HCT116 (cell line): ENCODE data around the gene PON3. TPM values are rescaled to one million over a fixed set of nuclear protein-coding genes. Genes with fewer than 3 reads are reported as not detected.

ENCODE experiments used
- ATAC-seq: fragments of 200-7000 bp; cut with Tn5 transposase; 2 replicates; pipeline ENCODE4 v1.9.1; 2020; ENCODE audit warnings: mild to moderate bottlenecking, moderate library complexity
- BruUV-seq: library from RNA; stranded (reverse); fragments of 400-500 nt; replicated peaks from 2 replicates; lab custom pipeline; 2021; lab: Mats Ljungman, UMichigan
- CTCF ChIA-PET: fragments of 300-600 bp; sonication (Branson Sonifier 250); formaldehyde crosslinking; loops from one replicate; lab custom pipeline; 2021; ENCODE audit warnings: antibody characterized with exemption; lab: Charles Lee
- POLR2A ChIA-PET: fragments of 300-600, 350-600 bp; sonication (Branson Sonifier 250); formaldehyde crosslinking; loops from one replicate; lab custom pipeline; 2021; ENCODE audit warnings: antibody characterized with exemption; lab: Charles Lee
- RAD21 ChIA-PET, 2 experiments: fragments of 300-600 bp; sonication (Branson Sonifier 250); formaldehyde crosslinking; loops; one replicate each; lab custom pipeline; 2023; ENCODE audit warnings: low total read pairs in 2 of 2; ENCODE audit not compliant: uncharacterized antibody in 2 of 2, unreplicated experiment in 2 of 2, low non-redundant PET in 1 of 2; lab: Charles Lee
- DNase-seq: peaks from one replicate; pipeline ENCODE4 v3.0.0-alpha.2; 2010; ENCODE audit warnings: low read depth, low spot score
- H2AFZ ChIP-seq: fragments of 200-600 bp; shearing (Covaris generic), sonication (generic); 2 replicates; pipeline ENCODE4 v1.6.1; 2017; ENCODE audit warnings: low read depth, mixed run types, mixed read lengths, antibody characterized with exemption, low read length; ENCODE audit not compliant: poor library complexity, severe bottlenecking
- H3K27ac ChIP-seq: 2 replicates; pipeline ENCODE4 v1.5.1; 2012; ENCODE audit warnings: low read depth, low read length
- H3K27me3 ChIP-seq: fragments of 200-600 bp; sonication (generic); 2 replicates; pipeline ENCODE4 v1.6.1; 2016; ENCODE audit warnings: mixed run types, low read length, mixed read lengths; ENCODE audit not compliant: insufficient read depth
- H3K36me3 ChIP-seq, 2 experiments: fragments of 200-500 bp in 1 of 2; fragments of 200-600 bp in 1 of 2; sonication (Bioruptor generic) in 1 of 2; sonication (generic) in 1 of 2; 2 replicates each; pipeline versions ENCODE4 v1.5.1 to v1.6.1; 2014 to 2016; ENCODE audit warnings: low read length in 2 of 2, inconsistent platforms in 1 of 2, mixed read lengths in 1 of 2, mixed run types in 1 of 2; ENCODE audit not compliant: insufficient read depth in 2 of 2, control insufficient read depth in 1 of 2
- H3K4me1 ChIP-seq, 2 experiments: fragments of 200-600 bp in 1 of 2; sonication (generic) in 1 of 2; 2 replicates each; pipeline versions ENCODE4 v1.5.1 to v1.6.1; 2012 to 2017; ENCODE audit warnings: low read length in 2 of 2, inconsistent platforms in 1 of 2, mild to moderate bottlenecking in 1 of 2, mixed read lengths in 1 of 2, mixed run types in 1 of 2, moderate library complexity in 1 of 2; ENCODE audit not compliant: insufficient read depth in 2 of 2, control insufficient read depth in 1 of 2
- H3K4me2 ChIP-seq: fragments of 200-600 bp; sonication (generic); 2 replicates; pipeline ENCODE4 v1.6.1; 2017; ENCODE audit warnings: mixed run types, low read length, mixed read lengths
- H3K4me3 ChIP-seq, 2 experiments: fragments of 200-600 bp in 1 of 2; sonication (generic) in 1 of 2; replicated peaks in 1 of 2; 2 replicates each; pipeline ENCODE4 v1.5.1; 2011 to 2016; ENCODE audit warnings: low read length in 2 of 2, control low read depth in 1 of 2, low read depth in 1 of 2, mild to moderate bottlenecking in 1 of 2, mixed read lengths in 1 of 2, mixed run types in 1 of 2
- H3K79me2 ChIP-seq: fragments of 200-600 bp; sonication (generic); 2 replicates; pipeline ENCODE4 v1.6.1; 2017; ENCODE audit warnings: mild to moderate bottlenecking, mixed run types, low read length, moderate library complexity, mixed read lengths; ENCODE audit not compliant: insufficient read depth
- H3K9ac ChIP-seq: fragments of 200-600 bp; sonication (generic); 2 replicates; pipeline ENCODE4 v1.6.1; 2016; ENCODE audit warnings: low read length, mixed read lengths
- H3K9me2 ChIP-seq: fragments of 200-600 bp; sonication (generic), shearing (Covaris generic); 2 replicates; pipeline ENCODE4 v1.6.1; 2017; ENCODE audit warnings: mixed run types, mild to moderate bottlenecking, moderate library complexity; ENCODE audit not compliant: insufficient read depth
- H3K9me3 ChIP-seq, 2 experiments: fragments of 200-500 bp in 1 of 2; fragments of 200-600 bp in 1 of 2; sonication (Bioruptor generic) in 1 of 2; sonication (generic) in 1 of 2; 2 replicates each; pipeline ENCODE4 v1.6.1; 2014 to 2017; ENCODE audit warnings: low read length in 2 of 2, mixed read lengths in 2 of 2, inconsistent platforms in 1 of 2, low read depth in 1 of 2, mild to moderate bottlenecking in 1 of 2, mixed run types in 1 of 2, moderate library complexity in 1 of 2; ENCODE audit not compliant: control insufficient read depth in 1 of 2, insufficient read depth in 1 of 2
- H4K20me1 ChIP-seq: fragments of 200-600 bp; sonication (generic), shearing (Covaris generic); 2 replicates; pipeline ENCODE4 v1.6.1; 2017; ENCODE audit warnings: mixed run types, mild to moderate bottlenecking, moderate library complexity; ENCODE audit not compliant: insufficient read depth
- CTCF ChIP-seq, 3 experiments: fragments of 200-600 bp in 1 of 3; sonication (generic) in 1 of 3; IDR thresholded peaks in 2 of 3; conservative IDR thresholded peaks in 1 of 3; 2 replicates each; pipeline ENCODE4 v1.5.1; 2012 to 2017; ENCODE audit warnings: low read depth in 2 of 3, low read length in 2 of 3, antibody characterized with exemption in 1 of 3, borderline replicate concordance in 1 of 3, control low read depth in 1 of 3, mild to moderate bottlenecking in 1 of 3, mixed read lengths in 1 of 3, mixed run types in 1 of 3, moderate library complexity in 1 of 3; ENCODE audit not compliant: insufficient read depth in 1 of 3
- EGR1 ChIP-seq: IDR thresholded peaks from 2 replicates; pipeline ENCODE4 v1.6.1; 2012; ENCODE audit warnings: low read depth
- ELF1 ChIP-seq: IDR thresholded peaks from 2 replicates; pipeline ENCODE4 v1.6.1; 2012; ENCODE audit warnings: low read depth, borderline replicate concordance
- MAX ChIP-seq: IDR thresholded peaks from 2 replicates; pipeline ENCODE4 v1.6.1; 2012
- SIN3A ChIP-seq: IDR thresholded peaks from 2 replicates; pipeline ENCODE4 v1.6.1; 2012; ENCODE audit warnings: low read depth
- SRF ChIP-seq: IDR thresholded peaks from 2 replicates; pipeline ENCODE4 v1.6.1; 2012; ENCODE audit warnings: low read depth
- intact Hi-C: fragments of 100-400 bp; cut with micrococcal nuclease; formaldehyde crosslinking; loops from 2 replicates; pipeline ENCODE4 v1.10.0; 2022
- total RNA-seq: library from RNA; stranded (reverse); gene quantifications from one replicate; pipeline ENCODE4 v1.2.1, GENCODE V29; 2021; ENCODE audit not compliant: unreplicated experiment

The PON3 gene
- total RNA-seq, 1 experiment from 2014 or later = 2.6 TPM

- ChIA-PET CTCF (no interaction called here), POLR2A (no interaction called here)
These were observed 33.2 kb upstream of the PON3 start for GRCh38 chr7:95429241-95429990.

More at GRCh38 chr7:95429241-95429990, 33.2 kb upstream of the PON3 start:
- ATAC-seq (no peak), DNase-seq (no peak)
- no peaks in the 10 kb centered on the region for H3K36me3 ChIP-seq
- no peak overlapping the region for H3K27ac ChIP-seq
- H3K9me3 ChIP-seq = no peaks in the 10 kb centered on the region
- H3K4me3 ChIP-seq = no peak overlapping the region
- no peaks in the 10 kb centered on the region for H3K27me3 ChIP-seq
- RAD21 ChIA-PET = interaction anchor here in 1 of 2 experiments (0.8 kb wide), 1 partner anchor 26 kb away, joined by 4 read pairs; no protein-coding TSS in a partner anchor
- H3K9ac ChIP-seq = no peak overlapping the region
- H3K4me1 ChIP-seq = peaks cover 6 to 7% of the 10 kb centered on the region in 2 experiments; a peak in 3 of 4 replicates
- H3K79me2 ChIP-seq = peaks cover 16% of the 10 kb centered on the region
- no peak overlapping the region for H3K4me2 ChIP-seq
- no peaks in the 10 kb centered on the region for H4K20me1 ChIP-seq
- no TSS peak for BruUV-seq
- no peak for TF ChIP-seq MAX
- no peak for TF ChIP-seq ELF1
- no peak for TF ChIP-seq CTCF (IDR thresholded peaks at IDR 0.05 in 2 of 3, conservative IDR thresholded peaks at IDR 0.05 in 1 of 3; ENCODE audit: borderline replicate concordance in 1 of 3, insufficient read depth in 1 of 3, low read depth in 2 of 3, low read length in 2 of 3)
- TF ChIP-seq EGR1 = no peak
- TF ChIP-seq SRF = no peak
- TF ChIP-seq SIN3A = no peak
- H3K9me2 ChIP-seq = no peaks in the 10 kb centered on the region
- H2AFZ ChIP-seq = no peak overlapping the region
- intact Hi-C loops = no loop called here
